Stimulated activated naive CD4-positive, alpha-beta T cell (primary cell): ENCODE results near the gene USP44.

Experiments
- DNase-seq, 6 experiments: peaks; one replicate each; lab custom pipeline; 2025; lab: John Stamatoyannopoulos, UW

Gene USP44

GRCh38 chr12:95548539-95549391 is 2.5 kb downstream of the USP44 start:
- peak; percentile 65 to 85 (median 76) for DNase-seq

GRCh38 chr12:95548056-95548538 is 3.2 kb downstream of the USP44 start:
- DNase-seq, result peak in 4 of 6 experiments; percentile 25 to 71 (median 60)

- DNase-seq, result peak in 3 of 6 experiments; percentile 25 to 71 (median 63)
These were observed 3.7 kb downstream of the USP44 start for GRCh38 chr12:95547522-95548055.

GRCh38 chr12:95546491-95546813 is 4.8 kb downstream of the USP44 start:
- DNase-seq, result no peak

GRCh38 chr12:95545731-95546490 is 5.4 kb downstream of the USP44 start:
- DNase-seq, result no peak

- no peak for DNase-seq
These were observed 6.0 kb downstream of the USP44 start for GRCh38 chr12:95545303-95545702.

- no peak for DNase-seq
These were observed 6.5 kb downstream of the USP44 start for GRCh38 chr12:95544756-95545155.

GRCh38 chr12:95543305-95543704 is 8.0 kb downstream of the USP44 start:
- DNase-seq, result no peak

- DNase-seq, result no peak
These were observed 9.8 kb downstream of the USP44 start for GRCh38 chr12:95541436-95541835.

GRCh38 chr12:95538656-95539055 is 12.6 kb downstream of the USP44 start:
- no peak for DNase-seq

GRCh38 chr12:95538006-95538405 is 13.3 kb downstream of the USP44 start:
- no peak for DNase-seq

GRCh38 chr12:95533985-95534384 is 17.3 kb downstream of the USP44 start:
- no peak for DNase-seq

GRCh38 chr12:95532851-95533250 is 18.4 kb downstream of the USP44 start:
- no peak for DNase-seq

- no peak for DNase-seq
These were observed 21.5 kb downstream of the USP44 start for GRCh38 chr12:95529693-95530225.

GRCh38 chr12:95528431-95528830 is 22.8 kb downstream of the USP44 start:
- DNase-seq, result no peak

- no peak for DNase-seq
These were observed 28.6 kb downstream of the USP44 start for GRCh38 chr12:95522692-95523091.

GRCh38 chr12:95520816-95521215 is 30.5 kb downstream of the USP44 start:
- DNase-seq, result no peak

GRCh38 chr12:95518944-95519343 is 32.3 kb downstream of the USP44 start:
- DNase-seq, result no peak

GRCh38 chr12:95517246-95517645 is 34.0 kb downstream of the USP44 start:
- DNase-seq, result no peak

- no peak for DNase-seq
These were observed 34.5 kb downstream of the USP44 start for GRCh38 chr12:95516757-95517156.

GRCh38 chr12:95515197-95515596 is 36.1 kb downstream of the USP44 start:
- DNase-seq, result no peak

- no peak for DNase-seq
These were observed 37.7 kb downstream of the USP44 start for GRCh38 chr12:95513599-95513998.

- DNase-seq, result no peak
These were observed 39.3 kb downstream of the USP44 start for GRCh38 chr12:95511977-95512376.
